PC-9 (cell line): ENCODE data around the gene PAIP2. TPM values are rescaled to one million over a fixed set of nuclear protein-coding genes. Genes with fewer than 3 reads are reported as not detected.

ENCODE experiments used
- BruUV-seq: library from RNA; stranded (reverse); fragments of 400-500 nt; replicated peaks from 2 replicates; lab custom pipeline; 2021; lab: Mats Ljungman, UMichigan
- CTCF ChIA-PET: fragments of 300-600 bp; sonication (Branson Sonifier 250); formaldehyde crosslinking; loops from one replicate; lab custom pipeline; 2022; ENCODE audit warnings: antibody characterized with exemption; lab: Charles Lee
- POLR2A ChIA-PET: fragments of 300-600 bp; sonication (Branson Sonifier 250); formaldehyde crosslinking; loops from one replicate; lab custom pipeline; 2022; ENCODE audit warnings: antibody characterized with exemption; ENCODE audit not compliant: unreplicated experiment; lab: Charles Lee
- DNase-seq, 2 experiments: peaks; one replicate each; pipeline versions ENCODE4 v3.0.0 to v3.0.0-alpha.2; 2015 to 2022; ENCODE audit warnings: mixed read lengths in 1 of 2
- H2AFZ ChIP-seq: fragments of 200-600 bp; sonication (generic); 2 replicates; pipeline ENCODE4 v1.8.1; 2017; ENCODE audit warnings: antibody characterized with exemption
- H3F3A ChIP-seq: fragments of 200-600 bp; sonication (generic); 2 replicates; pipeline ENCODE4 v1.8.1; 2017; ENCODE audit warnings: antibody characterized with exemption, mild to moderate bottlenecking, low read depth; ENCODE audit not compliant: insufficient read depth
- H3K27ac ChIP-seq: fragments of 200-600 bp; sonication (generic); 2 replicates; pipeline ENCODE4 v1.6.1; 2016; ENCODE audit warnings: mixed run types
- H3K27me3 ChIP-seq: fragments of 200-600 bp; sonication (generic); 2 replicates; pipeline ENCODE4 v1.6.1; 2016; ENCODE audit warnings: low read depth, mixed run types; ENCODE audit not compliant: insufficient read depth
- H3K36me3 ChIP-seq: fragments of 200-600 bp; sonication (generic); 2 replicates; pipeline ENCODE4 v1.6.1; 2016; ENCODE audit warnings: low read depth, mixed run types
- H3K4me1 ChIP-seq: fragments of 200-600 bp; sonication (generic); replicated peaks from 2 replicates; pipeline ENCODE4 v1.6.1; 2016; ENCODE audit warnings: mixed run types; ENCODE audit not compliant: insufficient read depth
- H3K4me2 ChIP-seq: fragments of 200-600 bp; sonication (generic); 2 replicates; pipeline ENCODE4 v1.6.1; 2017; ENCODE audit warnings: mixed run types
- H3K4me3 ChIP-seq: fragments of 200-600 bp; sonication (generic); 2 replicates; pipeline ENCODE4 v1.6.1; 2016; ENCODE audit warnings: mixed run types
- H3K79me2 ChIP-seq: fragments of 200-600 bp; sonication (generic); 2 replicates; pipeline ENCODE4 v1.6.1; 2017; ENCODE audit warnings: low read depth, mixed run types
- H3K9me2 ChIP-seq: fragments of 200-600 bp; sonication (generic); 2 replicates; pipeline ENCODE4 v1.8.1; 2017; ENCODE audit warnings: mild to moderate bottlenecking; ENCODE audit not compliant: insufficient read depth
- H3K9me3 ChIP-seq: fragments of 200-600 bp; sonication (generic); 2 replicates; pipeline ENCODE4 v1.8.1; 2016; ENCODE audit warnings: low read depth; ENCODE audit not compliant: insufficient read depth
- H4K20me1 ChIP-seq: fragments of 200-600 bp; sonication (generic); 2 replicates; pipeline ENCODE4 v1.8.1; 2017; ENCODE audit not compliant: insufficient read depth
- CTCF ChIP-seq: fragments of 200-600 bp; sonication (generic); conservative IDR thresholded peaks from 2 replicates; pipeline ENCODE4 v1.6.1; 2017; ENCODE audit warnings: mixed run types, antibody characterized with exemption, mild to moderate bottlenecking, moderate library complexity
- EZH2 ChIP-seq: fragments of 200-600 bp; sonication (generic); IDR thresholded peaks from 2 replicates; pipeline ENCODE4 v1.8.0; 2017; ENCODE audit warnings: antibody characterized with exemption, low read depth
- intact Hi-C: fragments of 100-400 bp; cut with micrococcal nuclease; formaldehyde crosslinking; loops from one replicate; pipeline ENCODE4 v1.10.0; 2022; ENCODE audit not compliant: unreplicated experiment
- total RNA-seq: library from RNA; stranded (reverse); gene quantifications from 2 replicates; pipeline ENCODE4 v1.2.3, GENCODE V29; 2021

Gene PAIP2
- total RNA-seq, 1 experiment from 2014 or later: 90.5 TPM

- Histone ChIP-seq H4K20me1 (no peaks in the 10 kb centered on the region), H3K79me2 (no peaks in the 10 kb centered on the region), H3F3A (peaks cover 21% of the 10 kb centered on the region), H3K4me1 (peaks cover 32% of the 10 kb centered on the region), H3K27me3 (no peaks in the 10 kb centered on the region), H3K9me3 (no peaks in the 10 kb centered on the region), H3K4me2 (no peak overlapping the region), H3K36me3 (no peaks in the 10 kb centered on the region), H3K4me3 (no peak overlapping the region), H3K27ac (no peak overlapping the region), H2AFZ (no peak overlapping the region), H3K9me2 (no peaks in the 10 kb centered on the region)
- CTCF ChIA-PET: interaction anchor here (0.7 kb wide), 1 partner anchor 491 kb away, joined by 4 read pairs; no protein-coding TSS in a partner anchor
- TF ChIP-seq EZH2: no peak
- TF ChIP-seq CTCF: no peak
- no peak for DNase-seq
- BruUV-seq: no TSS peak
- POLR2A ChIA-PET: no interaction called here
- intact Hi-C loops: no loop called here
Observed at GRCh38 chr5:139378101-139378825, 36.6 kb downstream of the PAIP2 start.

GRCh38 chr5:139378941-139379361 is 37.3 kb downstream of the PAIP2 start:
- H3K27me3 ChIP-seq: no peaks in the 10 kb centered on the region
- DNase-seq: no peak
- H3K4me3 ChIP-seq: no peak overlapping the region
- H2AFZ ChIP-seq: no peak overlapping the region
- H3K36me3 ChIP-seq: no peaks in the 10 kb centered on the region
- no peak overlapping the region for H3K27ac ChIP-seq
- no peaks in the 10 kb centered on the region for H3K79me2 ChIP-seq
- H3F3A ChIP-seq: peaks cover 16% of the 10 kb centered on the region; the same call in 1 of the 2 replicates
- no peaks in the 10 kb centered on the region for H3K9me3 ChIP-seq
- no peaks in the 10 kb centered on the region for H3K9me2 ChIP-seq
- ChIA-PET CTCF (no interaction called here), POLR2A (no interaction called here)
- no TSS peak for BruUV-seq
- peaks cover 32% of the 10 kb centered on the region for H3K4me1 ChIP-seq
- intact Hi-C loops: no loop called here
- H3K4me2 ChIP-seq: no peak overlapping the region
- no peaks in the 10 kb centered on the region for H4K20me1 ChIP-seq
- TF ChIP-seq EZH2: no peak
- TF ChIP-seq CTCF: no peak

GRCh38 chr5:139379626-139380449 is 38.2 kb downstream of the PAIP2 start:
- Histone ChIP-seq H3K9me3 (no peaks in the 10 kb centered on the region), H3K9me2 (no peaks in the 10 kb centered on the region), H3K4me1 (peaks cover 32% of the 10 kb centered on the region), H4K20me1 (no peaks in the 10 kb centered on the region), H3K79me2 (no peaks in the 10 kb centered on the region), H2AFZ (no peak overlapping the region), H3F3A (peaks cover 8% of the 10 kb centered on the region; the same call in 1 of the 2 replicates), H3K36me3 (no peaks in the 10 kb centered on the region), H3K4me3 (no peak overlapping the region), H3K27ac (no peak overlapping the region), H3K4me2 (no peak overlapping the region), H3K27me3 (no peaks in the 10 kb centered on the region)
- ChIA-PET CTCF (no interaction called here), POLR2A (no interaction called here)
- intact Hi-C loops: no loop called here
- no TSS peak for BruUV-seq
- no peak for TF ChIP-seq CTCF
- no peak for DNase-seq
